A549 (cell line): Measurements from ENCODE around the gene PPFIA2. TPM values are rescaled to one million over a fixed set of nuclear protein-coding genes. Genes with fewer than 3 reads are reported as not detected.
"Not testable (repeated sequence)": the region's sequence is repeated elsewhere in the genome, so short reads cannot be mapped to it uniquely, and the experiment has no call there.

Experiments
- ATAC-seq, 2 experiments: fragments of 200-7000 bp in 1 of 2; fragments of >200 bp in 1 of 2; cut with Nextera tagmentation in 1 of 2; cut with Tn5 transposase in 1 of 2; 3 replicates each; pipeline versions ENCODE4 v1.8.0 to v1.9.1; 2018 to 2020; ENCODE audit warnings: mild to moderate bottlenecking in 1 of 2, moderate library complexity in 1 of 2
- CTCF ChIA-PET: fragments of 300-600 bp; sonication (Branson Sonifier 250); formaldehyde crosslinking; extraction: SDS; loops from one replicate; lab custom pipeline; 2021; ENCODE audit warnings: antibody characterized with exemption, inconsistent platforms; lab: Yijun Ruan, JAX
- POLR2A ChIA-PET: fragments of 350-600 bp; formaldehyde crosslinking; extraction: SDS; loops from one replicate; lab custom pipeline; 2021; ENCODE audit warnings: antibody characterized with exemption, inconsistent platforms; lab: Yijun Ruan, JAX
- DNase-seq, 2 experiments: peaks; one replicate each; pipeline versions ENCODE4 v3.0.0 to v3.0.0-alpha.2; 2011 to 2016; ENCODE audit warnings: low read depth in 1 of 2, low spot score in 1 of 2
- FAIRE-seq: peaks from 2 replicates; lab custom pipeline; 2011; peaks lifted over from hg19 to GRCh38; lab: Jason Lieb, UNC
- H3K27ac ChIP-seq, 2 experiments: fragments of >200 bp; sonication (Bioruptor Twin); formaldehyde crosslinking; 3 replicates each; pipeline ENCODE4 v1.5.1; 2016 to 2017
- H3K4me1 ChIP-seq: fragments of >200 bp; sonication (Bioruptor Twin); formaldehyde crosslinking; 3 replicates; pipeline ENCODE4 v1.6.1; 2016
- H3K4me2 ChIP-seq: fragments of >200 bp; sonication (Bioruptor Twin); formaldehyde crosslinking; 3 replicates; pipeline ENCODE4 v1.6.1; 2016
- H3K4me3 ChIP-seq: fragments of >200 bp; sonication (Bioruptor Twin); formaldehyde crosslinking; 3 replicates; pipeline ENCODE4 v1.5.1; 2016
- H3K9me3 ChIP-seq: fragments of >200 bp; sonication (Bioruptor Twin); formaldehyde crosslinking; 3 replicates; pipeline ENCODE4 v1.6.1; 2016
- BHLHE40 ChIP-seq: IDR thresholded peaks from 2 replicates; pipeline ENCODE4 v1.6.1; 2012; ENCODE audit warnings: low read depth, low read length, inconsistent platforms
- CBX2 ChIP-seq: fragments of 200-600 bp; sonication (generic); IDR thresholded peaks from 2 replicates; pipeline ENCODE4 v1.6.1; 2016; ENCODE audit warnings: low read depth, mild to moderate bottlenecking, borderline replicate concordance
- CBX8 ChIP-seq: fragments of 200-600 bp; sonication (generic); IDR thresholded peaks from 2 replicates; pipeline ENCODE4 v1.6.1; 2016
- CHD4 ChIP-seq: fragments of 200-600 bp; sonication (generic); IDR thresholded peaks from 2 replicates; pipeline ENCODE4 v1.6.1; 2016; ENCODE audit warnings: antibody characterized with exemption, mild to moderate bottlenecking, borderline replicate concordance
- ESRRA ChIP-seq: fragments of 150-350 bp; IDR thresholded peaks from 2 replicates; pipeline ENCODE4 v1.6.1; 2014; ENCODE audit warnings: mild to moderate bottlenecking, low read length, borderline replicate concordance
- FOSL2 ChIP-seq, 2 experiments: fragments of 450-650 bp in 1 of 2; fragments of >200 bp in 1 of 2; sonication (Bioruptor Twin) in 1 of 2; formaldehyde crosslinking; IDR thresholded peaks; 2 replicates each; pipeline versions ENCODE4 v1.5.0 to v1.6.1; 2016 to 2020; ENCODE audit warnings: mild to moderate bottlenecking in 1 of 2, moderate library complexity in 1 of 2
- FOXS1 ChIP-seq: fragments of 250-450 bp; sonication (Bioruptor Pico); IDR thresholded peaks from 2 replicates; pipeline ENCODE4 v1.5.0; 2020; ENCODE audit warnings: mild to moderate bottlenecking, moderate library complexity
- HDAC2 ChIP-seq: fragments of 200-600 bp; sonication (generic); IDR thresholded peaks from 2 replicates; pipeline ENCODE4 v1.6.1; 2016
- JUN ChIP-seq, 2 experiments: fragments of >200 bp; sonication (Bioruptor Twin); formaldehyde crosslinking; IDR thresholded peaks; 2 replicates in 1 of 2; 3 replicates in 1 of 2; pipeline ENCODE4 v1.6.1; 2016 to 2017
- JUNB ChIP-seq: fragments of >200 bp; sonication (Bioruptor Twin); formaldehyde crosslinking; IDR thresholded peaks from 2 replicates; pipeline ENCODE4 v1.6.1; 2016
- MAX ChIP-seq: IDR thresholded peaks from 2 replicates; pipeline ENCODE4 v1.6.1; 2012
- MAZ ChIP-seq: fragments of 150-350 bp; IDR thresholded peaks from 2 replicates; pipeline ENCODE4 v1.6.1; 2014; ENCODE audit warnings: antibody characterized with exemption, low read depth, low read length, borderline replicate concordance
- NFE2L2 ChIP-seq: fragments of 150-350 bp; conservative IDR thresholded peaks from 2 replicates; pipeline ENCODE4 v1.6.1; 2014; ENCODE audit warnings: low read length
- NR3C1 ChIP-seq: fragments of >200 bp; sonication (Bioruptor Twin); formaldehyde crosslinking; IDR thresholded peaks from 3 replicates; pipeline ENCODE4 v1.6.1; 2017
- PBX3 ChIP-seq: IDR thresholded peaks from 2 replicates; pipeline ENCODE4 v1.6.1; 2012
- POLR2A ChIP-seq: IDR thresholded peaks from 2 replicates; pipeline ENCODE4 v1.6.1; 2012; ENCODE audit warnings: mild to moderate bottlenecking, low read length
- POLR2AphosphoS2 ChIP-seq: conservative IDR thresholded peaks from 2 replicates; pipeline ENCODE4 v1.6.1; 2012; ENCODE audit warnings: low read length, improper control_type of control experiment, inconsistent platforms
- RAD21 ChIP-seq, 2 experiments: fragments of >200 bp in 1 of 2; sonication (Bioruptor Twin) in 1 of 2; formaldehyde crosslinking in 1 of 2; IDR thresholded peaks in 1 of 2; conservative IDR thresholded peaks in 1 of 2; 2 replicates in 1 of 2; 3 replicates in 1 of 2; pipeline ENCODE4 v1.6.1; 2012 to 2018; ENCODE audit warnings: inconsistent platforms in 1 of 2
- RARB ChIP-seq: fragments of 250-450 bp; sonication (Bioruptor Pico); IDR thresholded peaks from 2 replicates; pipeline ENCODE4 v1.8.0; 2021; ENCODE audit warnings: mild to moderate bottlenecking, moderate library complexity
- RFX5 ChIP-seq: fragments of 450-650 bp; IDR thresholded peaks from 2 replicates; pipeline ENCODE4 v1.7.1; 2014; ENCODE audit warnings: antibody characterized with exemption, mild to moderate bottlenecking, moderate library complexity
- RNF2 ChIP-seq: fragments of 200-600 bp; sonication (generic); IDR thresholded peaks from 2 replicates; pipeline ENCODE4 v1.6.1; 2016; ENCODE audit warnings: low read depth, mild to moderate bottlenecking, antibody characterized with exemption, moderate library complexity, borderline replicate concordance
- SMC3 ChIP-seq: fragments of >200 bp; sonication (Bioruptor Twin); formaldehyde crosslinking; IDR thresholded peaks from 3 replicates; pipeline ENCODE4 v1.6.1; 2018; ENCODE audit warnings: inconsistent platforms
- SREBF2 ChIP-seq: fragments of 450-650 bp; IDR thresholded peaks from 2 replicates; pipeline ENCODE4 v1.6.1; 2014; ENCODE audit warnings: mild to moderate bottlenecking, moderate library complexity
- TP53 ChIP-seq: fragments of 250-450 bp; sonication (Bioruptor Pico); IDR thresholded peaks from 2 replicates; pipeline ENCODE4 v1.5.0; 2021; ENCODE audit warnings: mild to moderate bottlenecking, moderate library complexity
- ZFP36 ChIP-seq: fragments of 450-650 bp; IDR thresholded peaks from 2 replicates; pipeline ENCODE4 v1.6.1; 2014; ENCODE audit warnings: borderline replicate concordance; ENCODE audit not compliant: partially characterized antibody
- ZNF302 ChIP-seq: fragments of 250-450 bp; sonication (Bioruptor Pico); IDR thresholded peaks from 2 replicates; pipeline ENCODE4 v1.9.0; 2021; ENCODE audit warnings: inconsistent platforms, mild to moderate bottlenecking, moderate library complexity
- ZSCAN20 ChIP-seq: fragments of 250-450 bp; sonication (Bioruptor Pico); IDR thresholded peaks from 2 replicates; pipeline ENCODE4 v1.8.0; 2022; ENCODE audit warnings: mild to moderate bottlenecking, moderate library complexity
- WGBS: methylation state at CpG from one replicate; pipeline ENCODE4 v1.1.6; 2017; ENCODE audit errors: missing lambda C conversion rate; 5-methylcytosine and 5-hydroxymethylcytosine counted together
- polyA plus RNA-seq, 4 experiments: library from polyadenylated mRNA; depleted of rRNA in 3 of 4; stranded (reverse); fragments of >200 nt; fragmentation: RNase III in 1 of 4; extraction: RNeasy Plus Mini Kit Qiagen cat#74134 plus additional on column Dnase treatment in 1 of 4; gene quantifications; 2 replicates in 3 of 4; 3 replicates in 1 of 4; pipeline ENCODE4 v1.2.3, GENCODE V29; 2011 to 2017

The PPFIA2 gene
- polyA plus RNA-seq, 2 of the 4 experiments (the other 2 are of a cell fraction): not detected

GRCh38 chr12:81683881-81684280 lies 75.3 kb downstream of the PPFIA2 start (continued):
- TF ChIP-seq RAD21 (conservative IDR thresholded peaks at IDR 0.05 in 1 of 2, IDR thresholded peaks at IDR 0.05 in 1 of 2) (no peak), SMC3 (no peak)
- TF ChIP-seq, all 56 proteins: peak for 0

- 8% methylated on average over 2 of the region's 2 CpGs for WGBS
- POLR2A ChIA-PET: no interaction called here
- Histone ChIP-seq H3K4me3 (no peak overlapping the region), H3K27ac (no peak overlapping the region), H3K4me1 (no peaks in the 10 kb centered on the region), H3K9me3 (no peaks in the 10 kb centered on the region), H3K4me2 (no peak overlapping the region)
- no peak for DNase-seq
- FAIRE-seq: no peak
- TF ChIP-seq BHLHE40: no peak
- no peak for TF ChIP-seq CBX2
- TF ChIP-seq MAZ: no peak
- TF ChIP-seq ESRRA: no peak
- no peak for TF ChIP-seq ZNF302 (CRISPR knock-in tag)
- no peak for TF ChIP-seq POLR2AphosphoS2
- TF ChIP-seq CBX8: no peak
- TF ChIP-seq RARB: no peak
- TF ChIP-seq FOXS1: no peak
- no peak for TF ChIP-seq JUNB
- CTCF ChIA-PET: interaction anchor here (0.6 kb wide), 1 partner anchor 661 kb away, joined by 4 read pairs; no protein-coding TSS in a partner anchor
- no peak for ATAC-seq
These were observed 79.5 kb downstream of the PPFIA2 start for GRCh38 chr12:81679614-81680013.

GRCh38 chr12:81670759-81671158 lies 88.4 kb downstream of the PPFIA2 start:
- Histone ChIP-seq H3K9me3 (no peaks in the 10 kb centered on the region), H3K4me3 (no peak overlapping the region), H3K27ac (no peak overlapping the region), H3K4me2 (no peak overlapping the region), H3K4me1 (no peaks in the 10 kb centered on the region)
- POLR2A ChIA-PET: no interaction called here
- no peak for DNase-seq
- TF ChIP-seq RARB: no peak
- TF ChIP-seq BHLHE40: no peak
- no peak for TF ChIP-seq JUN (IDR thresholded peaks at IDR 0.05)
- TF ChIP-seq JUNB: no peak
- no peak for TF ChIP-seq TP53
- no peak for TF ChIP-seq RFX5
- TF ChIP-seq POLR2A: no peak
- no peak for TF ChIP-seq ZSCAN20 (CRISPR knock-in tag)
- no peak for TF ChIP-seq FOSL2 (IDR thresholded peaks at IDR 0.05)
- no peak for TF ChIP-seq FOSL2 (CRISPR knock-in tag; IDR thresholded peaks at IDR 0.05)
- no peak for TF ChIP-seq NFE2L2
- TF ChIP-seq MAX: no peak
- TF ChIP-seq RNF2: no peak
- TF ChIP-seq NR3C1: no peak
- no peak for TF ChIP-seq SREBF2
- no peak for TF ChIP-seq PBX3
- TF ChIP-seq HDAC2: no peak
- no peak for TF ChIP-seq ZFP36
- no peak for ATAC-seq
- no peak for FAIRE-seq
- CTCF ChIA-PET: no interaction called here

GRCh38 chr12:81668475-81668874 lies 90.7 kb downstream of the PPFIA2 start:
- no peaks in the 10 kb centered on the region for H3K4me1 ChIP-seq
- H3K4me2 ChIP-seq: no peak overlapping the region
- CTCF ChIA-PET: no interaction called here
- H3K4me3 ChIP-seq: no peak overlapping the region
- FAIRE-seq (no peak), DNase-seq (peak in 1 of 2 experiments; percentile 20), ATAC-seq (peak in 1 of 2 experiments; percentile 34; a peak in 2 of 6 replicates)
- WGBS: 0% methylated on average over 1 of the region's 1 CpG
- H3K27ac ChIP-seq: no peak overlapping the region
- POLR2A ChIA-PET: no interaction called here
- H3K9me3 ChIP-seq: no peaks in the 10 kb centered on the region
- TF ChIP-seq CHD4: no peak
- TF ChIP-seq BHLHE40: no peak

GRCh38 chr12:81659310-81659709 lies 99.8 kb downstream of the PPFIA2 start:
- DNase-seq, POLR2A ChIA-PET, H3K27ac ChIP-seq, ATAC-seq, H3K4me3 ChIP-seq, H3K9me3 ChIP-seq, H3K4me1 ChIP-seq, CTCF ChIA-PET, FAIRE-seq: not testable (repeated sequence)
- 9% methylated on average over 6 of the region's 6 CpGs for WGBS
- H3K4me2 ChIP-seq: peak overlapping the region; percentile 14; the same call in 1 of the 3 replicates
